Neuronal stem cell (in vitro differentiated cells): ENCODE measurements around the gene PTPRD.

Experiments used
- DNase-seq: peaks from one replicate; pipeline ENCODE4 v3.0.0-alpha.2; 2013; ENCODE audit warnings: low spot score
- H2AFZ ChIP-seq: one replicate; pipeline ENCODE4 v1.6.1; 2013; ENCODE audit warnings: mild to moderate bottlenecking, low read length, inconsistent platforms
- H2AK5ac ChIP-seq: 2 replicates; pipeline ENCODE4 v1.6.1; 2013; ENCODE audit warnings: low read depth, mild to moderate bottlenecking, inconsistent platforms, low read length, moderate library complexity, mixed read lengths
- H2BK120ac ChIP-seq: 2 replicates; pipeline ENCODE4 v1.6.1; 2013; ENCODE audit warnings: low read depth, mild to moderate bottlenecking, inconsistent platforms, low read length, moderate library complexity, mixed read lengths
- H2BK12ac ChIP-seq: one replicate; pipeline ENCODE4 v1.6.1; 2013; ENCODE audit warnings: low read length, inconsistent platforms
- H2BK15ac ChIP-seq: 2 replicates; pipeline ENCODE4 v1.6.1; 2013; ENCODE audit warnings: mild to moderate bottlenecking, low read length, inconsistent platforms, mixed read lengths
- H2BK5ac ChIP-seq: one replicate; pipeline ENCODE4 v1.6.1; 2013; ENCODE audit warnings: inconsistent platforms, mild to moderate bottlenecking, low read length, moderate library complexity
- H3K14ac ChIP-seq: one replicate; pipeline ENCODE4 v1.6.1; 2013; ENCODE audit warnings: low read length, inconsistent platforms
- H3K18ac ChIP-seq: 2 replicates; pipeline ENCODE4 v1.6.1; 2013; ENCODE audit warnings: low read length, inconsistent platforms
- H3K23ac ChIP-seq: 2 replicates; pipeline ENCODE4 v1.6.1; 2013; ENCODE audit warnings: low read depth, mild to moderate bottlenecking, mixed read lengths, low read length, inconsistent platforms; ENCODE audit not compliant: poor library complexity
- H3K27ac ChIP-seq: replicated peaks from 3 replicates; pipeline ENCODE4 v1.5.1; 2013; ENCODE audit warnings: low read length, inconsistent platforms
- H3K27me3 ChIP-seq, 3 experiments: 2 replicates each; pipeline ENCODE4 v1.6.1; 2013; ENCODE audit warnings: low read length in 3 of 3, mild to moderate bottlenecking in 2 of 3, inconsistent platforms in 1 of 3, low read depth in 1 of 3, mixed read lengths in 1 of 3, moderate library complexity in 1 of 3; ENCODE audit not compliant: control insufficient read depth in 3 of 3, insufficient read depth in 3 of 3
- H3K36me3 ChIP-seq, 2 donors: replicated peaks in 1 of 2; 2 replicates each; pipeline ENCODE4 v1.6.1; 2013; ENCODE audit warnings: low read length in 2 of 2; ENCODE audit not compliant: control insufficient read depth in 2 of 2, insufficient read depth in 2 of 2
- H3K4ac ChIP-seq: 2 replicates; pipeline ENCODE4 v1.6.1; 2013; ENCODE audit warnings: inconsistent platforms, mild to moderate bottlenecking, low read length, moderate library complexity
- H3K4me1 ChIP-seq, 2 donors: 1 replicate in 1 of 2; 2 replicates in 1 of 2; pipeline ENCODE4 v1.6.1; 2013; ENCODE audit warnings: low read length in 2 of 2, low read depth in 1 of 2; ENCODE audit not compliant: control insufficient read depth in 2 of 2, insufficient read depth in 1 of 2
- H3K4me2 ChIP-seq: one replicate; pipeline ENCODE4 v1.6.1; 2013; ENCODE audit warnings: mild to moderate bottlenecking, low read length, inconsistent platforms; ENCODE audit not compliant: insufficient read depth, poor library complexity, severe bottlenecking
- H3K4me3 ChIP-seq, 2 donors: 2 replicates each; pipeline ENCODE4 v1.5.1; 2013; ENCODE audit warnings: low read length in 2 of 2, mild to moderate bottlenecking in 2 of 2, inconsistent platforms in 1 of 2, moderate library complexity in 1 of 2
- H3K79me1 ChIP-seq: one replicate; pipeline ENCODE4 v1.6.1; 2013; ENCODE audit warnings: low read depth, mild to moderate bottlenecking, inconsistent platforms, low read length, moderate library complexity
- H3K9ac ChIP-seq: one replicate; pipeline ENCODE4 v1.6.1; 2013; ENCODE audit warnings: mild to moderate bottlenecking, low read depth, low read length, inconsistent platforms; ENCODE audit not compliant: poor library complexity
- H3K9me3 ChIP-seq, 2 donors: replicated peaks in 1 of 2; 2 replicates each; pipeline versions ENCODE3 to v1.6.1; 2013; ENCODE audit warnings: low read length in 2 of 2, mild to moderate bottlenecking in 2 of 2, inconsistent platforms in 1 of 2, low read depth in 1 of 2, mixed read lengths in 1 of 2, moderate library complexity in 1 of 2; ENCODE audit not compliant: control insufficient read depth in 2 of 2, insufficient read depth in 1 of 2
- H4K8ac ChIP-seq: one replicate; pipeline ENCODE4 v1.6.1; 2013; ENCODE audit warnings: low read depth, mild to moderate bottlenecking, inconsistent platforms, low read length, moderate library complexity
- H4K91ac ChIP-seq: one replicate; pipeline ENCODE4 v1.6.1; 2013; ENCODE audit warnings: low read length, low read depth, mild to moderate bottlenecking, inconsistent platforms; ENCODE audit not compliant: poor library complexity
- WGBS, 2 donors: extraction: QIAGEN DNeasy Blood & Tissue Kit; methylation state at CpG; one replicate each; pipeline ENCODE4 v1.1.7; 2013; ENCODE audit warnings: missing lambda C conversion rate in 2 of 2, mixed read lengths in 1 of 2; ENCODE audit not compliant: insufficient read length in 2 of 2, insufficient replicate concordance in 1 of 2; ENCODE audit errors: extremely low coverage in 2 of 2; 5-methylcytosine and 5-hydroxymethylcytosine counted together

The PTPRD gene

DNA sequence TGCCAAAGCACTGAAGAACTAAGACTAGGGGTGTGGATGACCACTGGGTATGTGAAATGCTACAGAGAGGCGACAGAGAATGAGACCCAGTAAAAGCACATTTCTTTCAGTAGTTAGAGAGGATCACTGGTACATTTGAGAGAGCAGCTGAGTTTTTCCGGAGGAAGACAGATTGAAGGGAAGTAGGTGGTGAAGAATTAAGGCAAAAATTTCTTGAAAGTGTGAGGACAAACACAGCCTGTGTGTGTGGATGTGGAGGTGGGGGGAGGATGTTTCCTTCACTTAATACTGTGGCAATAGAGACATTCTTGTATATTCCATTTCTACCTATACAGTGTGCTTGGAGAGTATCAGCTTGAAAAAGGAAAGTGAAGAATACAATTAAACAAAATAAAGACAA is 1942.1 kb downstream of the PTPRD start:
- H3K4me1 ChIP-seq, result peaks cover 0 to 6% of the 10 kb centered on the region in 2 donors
- H3K27me3 ChIP-seq, result no peaks in the 10 kb centered on the region
- H2AFZ ChIP-seq, result no peak overlapping the region
- no peak overlapping the region for H2BK12ac ChIP-seq
- no peak overlapping the region for H3K4me2 ChIP-seq
- no peak overlapping the region for H3K23ac ChIP-seq
- no peak overlapping the region for H3K4ac ChIP-seq
- no peak overlapping the region for H3K27ac ChIP-seq
- no peak for DNase-seq
- H2AK5ac ChIP-seq, result no peak overlapping the region
- H4K91ac ChIP-seq, result no peak overlapping the region
- H3K18ac ChIP-seq, result no peak overlapping the region
- no peak overlapping the region for H4K8ac ChIP-seq
- peaks cover 2% of the 10 kb centered on the region for H3K79me1 ChIP-seq
- no peak overlapping the region for H2BK5ac ChIP-seq
- no peak overlapping the region for H3K9ac ChIP-seq
- no peak overlapping the region for H3K14ac ChIP-seq
- no CpG with 5 or more reads among the region's 2 CpGs for WGBS, 2 donors
- H3K36me3 ChIP-seq, result no peaks in the 10 kb centered on the region
- no peak overlapping the region for H2BK15ac ChIP-seq
- H3K9me3 ChIP-seq, result no peaks in the 10 kb centered on the region
- H3K4me3 ChIP-seq, result no peak overlapping the region
- H2BK120ac ChIP-seq, result no peak overlapping the region

GRCh38 chr9:8668751-8669150 is 1944.1 kb downstream of the PTPRD start:
- Histone ChIP-seq H2BK120ac (no peak overlapping the region), H3K27ac (no peak overlapping the region), H2BK12ac (no peak overlapping the region), H4K91ac (no peak overlapping the region), H3K9ac (no peak overlapping the region), H2AFZ (no peak overlapping the region), H3K4me1 (peaks cover 3 to 7% of the 10 kb centered on the region in 2 donors), H3K18ac (no peak overlapping the region), H2AK5ac (no peak overlapping the region), H2BK5ac (no peak overlapping the region), H3K4ac (no peak overlapping the region), H3K36me3 (no peaks in the 10 kb centered on the region), H4K8ac (no peak overlapping the region), H3K14ac (no peak overlapping the region), H3K9me3 (no peaks in the 10 kb centered on the region), H3K4me3 (no peak overlapping the region), H2BK15ac (no peak overlapping the region), H3K23ac (no peak overlapping the region), H3K4me2 (no peak overlapping the region), H3K79me1 (no peaks in the 10 kb centered on the region), H3K27me3 (no peaks in the 10 kb centered on the region)
- no CpG with 5 or more reads among the region's 1 CpG for WGBS, 2 donors
- DNase-seq, result no peak

- H3K36me3 ChIP-seq, result no peaks in the 10 kb centered on the region
- H3K79me1 ChIP-seq, result no peaks in the 10 kb centered on the region
- H3K27me3 ChIP-seq, result no peaks in the 10 kb centered on the region
- no peak overlapping the region for H3K4ac ChIP-seq
- no peak overlapping the region for H4K91ac ChIP-seq
- no peak overlapping the region for H2BK15ac ChIP-seq
- no peak overlapping the region for H3K27ac ChIP-seq
- H3K18ac ChIP-seq, result no peak overlapping the region
- no peak overlapping the region for H3K4me2 ChIP-seq
- no peak overlapping the region for H2BK120ac ChIP-seq
- H2AFZ ChIP-seq, result no peak overlapping the region
- H2BK12ac ChIP-seq, result no peak overlapping the region
- no CpG with 5 or more reads among the region's 3 CpGs for WGBS, 2 donors
- no peaks in the 10 kb centered on the region for H3K9me3 ChIP-seq
- no peak for DNase-seq
- no peak overlapping the region for H2AK5ac ChIP-seq
- H3K9ac ChIP-seq, result no peak overlapping the region
- H3K23ac ChIP-seq, result no peak overlapping the region
- no peak overlapping the region for H4K8ac ChIP-seq
- no peak overlapping the region for H3K4me3 ChIP-seq
- no peak overlapping the region for H3K14ac ChIP-seq
- peaks cover 3 to 7% of the 10 kb centered on the region in 2 donors for H3K4me1 ChIP-seq
- no peak overlapping the region for H2BK5ac ChIP-seq
These were observed 1944.6 kb downstream of the PTPRD start for GRCh38 chr9:8668231-8668630.

GRCh38 chr9:8666060-8666459 is 1946.7 kb downstream of the PTPRD start:
- H2BK15ac ChIP-seq, result no peak overlapping the region
- no peak overlapping the region for H3K14ac ChIP-seq
- no peak overlapping the region for H3K4me3 ChIP-seq
- DNase-seq, result no peak
- no peaks in the 10 kb centered on the region for H3K36me3 ChIP-seq
- no peak overlapping the region for H4K8ac ChIP-seq
- no peak overlapping the region for H2AK5ac ChIP-seq
- H3K4ac ChIP-seq, result no peak overlapping the region
- no peak overlapping the region for H2BK5ac ChIP-seq
- H3K27me3 ChIP-seq, result no peaks in the 10 kb centered on the region
- no peaks in the 10 kb centered on the region for H3K9me3 ChIP-seq
- H2BK12ac ChIP-seq, result no peak overlapping the region
- H3K4me1 ChIP-seq, result peaks cover 3 to 7% of the 10 kb centered on the region in 2 donors
- H3K79me1 ChIP-seq, result no peaks in the 10 kb centered on the region
- no peak overlapping the region for H2BK120ac ChIP-seq
- H3K27ac ChIP-seq, result no peak overlapping the region
- no peak overlapping the region for H4K91ac ChIP-seq
- no peak overlapping the region for H3K4me2 ChIP-seq
- H3K23ac ChIP-seq, result no peak overlapping the region
- no peak overlapping the region for H2AFZ ChIP-seq
- H3K18ac ChIP-seq, result no peak overlapping the region
- H3K9ac ChIP-seq, result no peak overlapping the region
